ENCODE data around the gene POMC.

- no peak for TF ChIP-seq CTCF (IDR thresholded peaks at IDR 0.05; ENCODE audit: poor library complexity)
- no peak for TF ChIP-seq EZH2 (IDR thresholded peaks at IDR 0.05; ENCODE audit: borderline replicate concordance)
- no peak for TF ChIP-seq EZH2phosphoT487 (IDR thresholded peaks at IDR 0.05; ENCODE audit: low read depth, severe bottlenecking, unreplicated experiment)
Observed at GRCh38 chr2:25155401-25155800, 13.0 kb downstream of the POMC start.

Data from hepatocyte (in vitro differentiated cells).